ENCODE data around the gene MYO9A.

GRCh38 chr15:72140088-72140487, 22.1 kb upstream of the MYO9A start:
- TF ChIP-seq, protein P1, sequence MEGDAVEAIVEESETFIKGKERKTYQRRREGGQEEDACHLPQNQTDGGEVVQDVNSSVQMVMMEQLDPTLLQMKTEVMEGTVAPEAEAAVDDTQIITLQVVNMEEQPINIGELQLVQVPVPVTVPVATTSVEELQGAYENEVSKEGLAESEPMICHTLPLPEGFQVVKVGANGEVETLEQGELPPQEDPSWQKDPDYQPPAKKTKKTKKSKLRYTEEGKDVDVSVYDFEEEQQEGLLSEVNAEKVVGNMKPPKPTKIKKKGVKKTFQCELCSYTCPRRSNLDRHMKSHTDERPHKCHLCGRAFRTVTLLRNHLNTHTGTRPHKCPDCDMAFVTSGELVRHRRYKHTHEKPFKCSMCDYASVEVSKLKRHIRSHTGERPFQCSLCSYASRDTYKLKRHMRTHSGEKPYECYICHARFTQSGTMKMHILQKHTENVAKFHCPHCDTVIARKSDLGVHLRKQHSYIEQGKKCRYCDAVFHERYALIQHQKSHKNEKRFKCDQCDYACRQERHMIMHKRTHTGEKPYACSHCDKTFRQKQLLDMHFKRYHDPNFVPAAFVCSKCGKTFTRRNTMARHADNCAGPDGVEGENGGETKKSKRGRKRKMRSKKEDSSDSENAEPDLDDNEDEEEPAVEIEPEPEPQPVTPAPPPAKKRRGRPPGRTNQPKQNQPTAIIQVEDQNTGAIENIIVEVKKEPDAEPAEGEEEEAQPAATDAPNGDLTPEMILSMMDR (conservative IDR thresholded peaks at IDR 0.05): no peak
- TF ChIP-seq EZH2 (IDR thresholded peaks at IDR 0.05; ENCODE audit: low read depth): no peak
